HG02885 (cell line): ENCODE data around the gene HEPH.
"Not testable (repeated sequence)": the region's sequence is repeated elsewhere in the genome, so short reads cannot be mapped to it uniquely, and the experiment has no call there.

Experiments
- ATAC-seq: cut with Tn5 transposase; IDR thresholded peaks from one replicate; pipeline ENCODE4 v1.9.1; 2021; ENCODE audit warnings: mild to moderate bottlenecking; ENCODE audit not compliant: unreplicated experiment, poor library complexity

The HEPH gene, protein sequence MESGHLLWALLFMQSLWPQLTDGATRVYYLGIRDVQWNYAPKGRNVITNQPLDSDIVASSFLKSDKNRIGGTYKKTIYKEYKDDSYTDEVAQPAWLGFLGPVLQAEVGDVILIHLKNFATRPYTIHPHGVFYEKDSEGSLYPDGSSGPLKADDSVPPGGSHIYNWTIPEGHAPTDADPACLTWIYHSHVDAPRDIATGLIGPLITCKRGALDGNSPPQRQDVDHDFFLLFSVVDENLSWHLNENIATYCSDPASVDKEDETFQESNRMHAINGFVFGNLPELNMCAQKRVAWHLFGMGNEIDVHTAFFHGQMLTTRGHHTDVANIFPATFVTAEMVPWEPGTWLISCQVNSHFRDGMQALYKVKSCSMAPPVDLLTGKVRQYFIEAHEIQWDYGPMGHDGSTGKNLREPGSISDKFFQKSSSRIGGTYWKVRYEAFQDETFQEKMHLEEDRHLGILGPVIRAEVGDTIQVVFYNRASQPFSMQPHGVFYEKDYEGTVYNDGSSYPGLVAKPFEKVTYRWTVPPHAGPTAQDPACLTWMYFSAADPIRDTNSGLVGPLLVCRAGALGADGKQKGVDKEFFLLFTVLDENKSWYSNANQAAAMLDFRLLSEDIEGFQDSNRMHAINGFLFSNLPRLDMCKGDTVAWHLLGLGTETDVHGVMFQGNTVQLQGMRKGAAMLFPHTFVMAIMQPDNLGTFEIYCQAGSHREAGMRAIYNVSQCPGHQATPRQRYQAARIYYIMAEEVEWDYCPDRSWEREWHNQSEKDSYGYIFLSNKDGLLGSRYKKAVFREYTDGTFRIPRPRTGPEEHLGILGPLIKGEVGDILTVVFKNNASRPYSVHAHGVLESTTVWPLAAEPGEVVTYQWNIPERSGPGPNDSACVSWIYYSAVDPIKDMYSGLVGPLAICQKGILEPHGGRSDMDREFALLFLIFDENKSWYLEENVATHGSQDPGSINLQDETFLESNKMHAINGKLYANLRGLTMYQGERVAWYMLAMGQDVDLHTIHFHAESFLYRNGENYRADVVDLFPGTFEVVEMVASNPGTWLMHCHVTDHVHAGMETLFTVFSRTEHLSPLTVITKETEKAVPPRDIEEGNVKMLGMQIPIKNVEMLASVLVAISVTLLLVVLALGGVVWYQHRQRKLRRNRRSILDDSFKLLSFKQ

GRCh38 chrX:66163849-66164411, at the start of gene HEPH:
TSS of gene HEPH (plus strand) at chrX:66164247. CDS start at chrX:66170571, 6,324 bp downstream.
- ATAC-seq, result peak; percentile 72

DNA sequence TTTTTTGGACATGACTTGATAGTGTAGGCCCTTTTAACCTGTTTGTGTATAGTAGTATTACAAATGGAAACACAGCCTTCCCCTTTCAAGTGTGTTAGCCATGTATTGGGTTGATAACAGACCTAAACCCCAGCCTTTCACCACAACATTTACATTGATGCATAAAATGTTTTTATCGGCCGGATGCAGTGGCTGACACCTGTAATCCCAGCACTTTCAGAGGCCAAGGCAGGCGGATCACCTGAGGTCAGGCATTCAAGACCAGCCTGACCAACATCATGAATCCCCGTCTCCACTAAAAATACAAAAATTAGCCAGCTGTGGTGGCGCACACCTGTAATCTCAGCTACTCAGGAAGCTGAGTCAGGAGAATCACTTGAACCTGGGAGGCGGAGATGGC, 45.3 kb upstream of the HEPH start:
- peak; percentile 75 for ATAC-seq

DNA sequence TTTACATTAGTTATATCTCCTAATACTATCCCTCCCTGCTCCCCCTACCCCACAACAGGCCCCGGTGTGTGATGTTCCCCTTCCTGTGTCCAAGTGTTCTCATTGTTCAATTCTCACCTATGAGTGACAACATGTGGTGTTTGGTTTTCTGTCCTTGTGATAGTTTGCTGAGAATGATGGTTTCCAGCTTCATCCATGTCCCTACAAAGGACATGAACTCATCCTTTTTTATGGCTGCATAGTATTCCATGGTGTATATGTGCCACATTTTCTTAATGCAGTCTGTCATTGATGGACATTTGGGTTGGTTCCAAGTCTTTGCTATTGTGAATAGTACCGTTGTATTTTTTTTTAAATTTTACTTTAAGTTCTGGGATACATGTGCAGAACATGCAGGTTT, 42.7 kb upstream of the HEPH start:
- not testable (repeated sequence) for ATAC-seq

DNA sequence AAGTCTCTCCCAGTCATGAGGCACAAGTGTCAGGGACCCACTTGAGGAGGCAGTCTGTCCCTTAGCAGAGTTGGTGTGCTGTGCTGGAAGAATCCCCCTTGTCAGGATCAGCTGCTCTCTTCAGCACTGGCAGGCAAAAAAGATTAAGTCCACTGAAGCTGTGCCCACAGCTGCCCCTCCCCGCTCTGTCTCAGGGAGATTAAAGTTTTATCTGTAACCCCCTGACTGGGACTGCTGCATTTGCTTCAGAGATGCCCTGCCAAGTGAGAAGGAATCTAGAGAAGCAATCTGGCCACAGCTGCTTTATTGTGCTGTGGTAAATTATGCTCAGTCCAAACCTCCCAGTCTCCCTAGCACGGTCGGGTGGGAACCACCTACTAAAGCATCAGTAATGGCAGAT, 37.4 kb upstream of the HEPH start:
- no peak for ATAC-seq

DNA sequence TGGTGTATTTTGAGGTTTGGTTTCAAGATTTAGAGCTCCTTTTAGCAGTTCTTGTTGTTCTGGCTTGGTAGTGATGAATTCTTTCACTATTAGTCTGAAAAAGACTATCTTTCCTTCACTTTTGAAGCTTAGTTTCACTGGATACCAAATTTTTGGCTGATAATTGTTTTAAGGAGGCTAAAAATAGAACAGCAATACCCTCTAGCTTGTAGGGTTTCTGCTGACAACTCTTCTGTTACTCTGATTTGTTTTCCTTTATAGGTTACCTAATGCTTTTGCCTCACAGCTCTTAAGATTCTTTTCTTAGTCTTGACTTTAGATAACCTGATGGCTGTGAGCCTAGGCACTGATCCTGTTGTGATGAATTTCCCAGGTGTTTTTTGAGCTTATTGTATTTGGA, 33.6 kb upstream of the HEPH start:
- ATAC-seq, result no peak

DNA sequence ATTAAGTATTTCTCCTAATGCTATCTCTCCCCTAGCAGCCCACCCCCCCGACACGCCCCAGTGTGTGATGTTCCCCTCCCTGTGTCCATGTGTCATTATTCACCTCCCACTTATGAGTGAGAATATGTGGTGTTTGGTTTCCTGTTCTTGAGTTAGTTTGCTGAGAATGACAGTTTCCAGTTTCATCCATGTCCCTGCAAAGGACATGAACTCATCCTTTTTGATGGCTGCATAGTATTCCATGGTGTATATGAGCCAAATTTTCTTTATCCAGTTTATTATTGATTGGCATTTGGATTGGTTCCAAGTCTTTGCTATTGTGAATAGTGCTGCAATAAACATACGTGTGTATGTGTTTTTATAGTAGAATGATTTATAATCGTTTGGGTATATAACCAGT, 28.8 kb upstream of the HEPH start:
- ATAC-seq, result not testable (repeated sequence)

GRCh38 chrX:66142351-66142750, 21.7 kb upstream of the HEPH start:
- ATAC-seq, result no peak

GRCh38 chrX:66144258-66144657, 19.8 kb upstream of the HEPH start:
- ATAC-seq, result no peak

DNA sequence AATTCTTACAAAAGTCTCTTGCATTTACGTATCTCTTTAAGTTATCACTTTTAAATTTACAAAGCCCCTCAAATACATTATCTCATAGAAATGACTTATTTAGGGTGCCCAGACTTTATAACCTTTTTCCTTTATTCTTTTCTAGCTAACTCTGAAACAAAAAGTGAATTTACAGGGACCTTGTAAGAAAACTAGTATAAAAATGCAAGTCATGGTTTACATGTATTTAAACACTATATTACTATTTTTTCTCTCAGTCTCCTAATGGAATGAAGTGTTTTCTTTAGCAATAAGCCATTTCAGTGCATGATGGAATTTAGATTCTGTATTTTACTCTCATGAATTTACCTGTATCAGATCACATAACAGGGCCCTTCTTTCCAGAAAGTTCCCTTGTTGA, 14.5 kb upstream of the HEPH start:
- no peak for ATAC-seq

- ATAC-seq, result no peak
Observed at GRCh38 chrX:66150163-66150562, 13.9 kb upstream of the HEPH start.

DNA sequence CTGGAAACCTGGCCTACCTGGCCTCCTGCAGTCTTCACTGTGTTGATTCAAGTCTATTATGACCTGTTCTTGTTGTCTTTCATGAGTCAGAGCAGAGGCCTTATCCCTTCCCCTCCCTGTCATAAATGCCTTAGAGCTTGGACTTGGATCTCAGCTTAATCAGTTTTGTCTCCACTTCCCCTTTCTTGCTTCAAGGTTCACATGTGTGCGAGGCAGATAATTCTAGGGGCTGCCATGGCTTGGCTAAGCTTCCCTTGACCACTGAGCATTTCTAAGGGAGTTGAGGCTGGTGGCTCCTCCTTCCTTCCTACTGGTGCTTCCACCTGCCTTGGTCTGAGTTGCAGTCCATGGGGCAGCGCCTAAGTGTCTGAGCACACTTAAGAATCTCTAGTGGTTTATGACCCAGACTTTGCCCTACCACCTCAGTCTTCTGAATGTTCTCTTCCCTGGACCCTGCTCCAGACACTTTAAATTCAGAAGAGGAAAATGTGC, 1.7 kb upstream of the HEPH start:
- peak; percentile 53 for ATAC-seq

DNA sequence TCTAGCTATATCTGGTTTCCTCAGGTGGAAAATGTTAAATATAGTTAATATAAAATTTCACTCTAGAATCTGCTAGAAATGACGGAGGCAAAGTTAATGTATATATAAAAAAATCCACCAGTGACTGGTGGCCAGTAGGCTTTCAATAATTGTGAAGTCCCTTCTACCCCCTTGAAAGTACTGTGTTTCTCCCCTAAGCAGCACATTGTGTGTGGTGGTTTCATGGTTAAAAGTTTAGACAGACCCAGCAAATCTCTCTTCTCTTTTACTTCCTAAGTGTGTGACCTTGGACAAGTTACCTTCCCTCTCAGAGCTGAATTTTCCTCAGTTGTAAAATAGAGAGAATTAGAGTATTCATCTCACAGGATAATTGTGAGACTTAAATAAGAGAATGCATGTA, 600 bp upstream of the HEPH start:
- ATAC-seq, result peak; percentile 45

- ATAC-seq, result no peak
Observed at GRCh38 chrX:66164470-66164869, 423 bp downstream of the HEPH start.

GRCh38 chrX:66164931-66165330, 884 bp downstream of the HEPH start:
- no peak for ATAC-seq

- ATAC-seq, result no peak
Observed at GRCh38 chrX:66166671-66167070, 2.6 kb downstream of the HEPH start.

- no peak for ATAC-seq
Observed at GRCh38 chrX:66167431-66167830, 3.4 kb downstream of the HEPH start.

GRCh38 chrX:66176134-66176533, 12.1 kb downstream of the HEPH start:
- ATAC-seq, result no peak

- no peak for ATAC-seq
Observed at GRCh38 chrX:66191563-66191962, 27.5 kb downstream of the HEPH start.

GRCh38 chrX:66193821-66194220, 29.8 kb downstream of the HEPH start:
- ATAC-seq, result no peak

DNA sequence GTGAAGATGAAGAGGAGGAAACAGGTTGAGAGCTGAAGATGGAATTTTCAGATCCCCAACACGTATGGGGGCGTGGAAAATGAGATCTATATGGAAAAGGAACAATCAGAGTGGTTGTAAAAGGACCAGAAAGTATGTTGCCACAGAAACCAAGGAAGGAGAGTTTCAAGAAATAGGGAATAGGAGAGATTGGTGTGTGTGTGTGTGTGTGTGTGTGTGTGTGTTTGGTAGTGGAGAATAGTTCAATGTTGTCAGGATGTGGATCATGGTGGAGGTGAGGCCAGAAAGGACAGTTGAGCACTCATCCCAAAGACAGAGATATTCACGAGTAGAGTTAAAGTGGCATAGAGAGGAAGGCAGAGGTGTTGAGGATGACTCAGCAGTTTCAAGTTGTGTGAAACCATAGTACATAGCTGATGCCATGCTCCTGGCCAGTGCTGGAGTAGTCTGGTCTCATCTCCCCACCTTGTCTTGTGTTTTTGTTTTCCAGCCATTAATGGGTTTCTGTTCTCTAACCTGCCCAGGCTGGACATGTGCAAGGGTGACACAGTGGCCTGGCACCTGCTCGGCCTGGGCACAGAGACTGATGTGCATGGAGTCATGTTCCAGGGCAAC, 36.1 kb downstream of the HEPH start:
- ATAC-seq, result peak; percentile 73
